ENCODE data around the gene IPO5. TPM values are rescaled to one million over a fixed set of nuclear protein-coding genes. Genes with fewer than 3 reads are reported as not detected.
A peak's percentile ranks its signal among the peaks of the same experiment; 100 is the strongest.

Gene IPO5
- total RNA-seq, 1 donor from 2014 or later, result 105 TPM

- H3K4me3 ChIP-seq (ENCODE audit: low read depth, low read length), result no peak overlapping the region
- no peak for DNase-seq (ENCODE audit: low read depth)
- TF ChIP-seq CTCF (conservative IDR thresholded peaks at IDR 0.05; ENCODE audit: low read depth, low read length), result no peak
Observed at GRCh38 chr13:97967948-97968347, 14.5 kb downstream of the IPO5 start.

GRCh38 chr13:97971519-97971918, 18.0 kb downstream of the IPO5 start:
- no peak for DNase-seq (ENCODE audit: low read depth)
- no peak for TF ChIP-seq CTCF (conservative IDR thresholded peaks at IDR 0.05; ENCODE audit: low read depth, low read length)

GRCh38 chr13:97974773-97975172, 21.3 kb downstream of the IPO5 start:
- DNase-seq (ENCODE audit: low read depth), result no peak
- H3K4me3 ChIP-seq (ENCODE audit: low read depth, low read length), result no peak overlapping the region
- no peak for TF ChIP-seq CTCF (conservative IDR thresholded peaks at IDR 0.05; ENCODE audit: low read depth, low read length)

More at GRCh38 chr13:97971519-97971918, 18.0 kb downstream of the IPO5 start:
- no peak overlapping the region for H3K4me3 ChIP-seq (ENCODE audit: low read depth, low read length)

GRCh38 chr13:97975280-97975847, 21.9 kb downstream of the IPO5 start:
- no peak for DNase-seq (ENCODE audit: low read depth)
- no peak for TF ChIP-seq CTCF (conservative IDR thresholded peaks at IDR 0.05; ENCODE audit: low read depth, low read length)

GRCh38 chr13:97975848-97976609, 22.6 kb downstream of the IPO5 start:
- no peak for TF ChIP-seq CTCF (conservative IDR thresholded peaks at IDR 0.05; ENCODE audit: low read depth, low read length)
- DNase-seq (ENCODE audit: low read depth), result no peak
- peak overlapping the region; percentile 92 for H3K4me3 ChIP-seq (ENCODE audit: low read depth, low read length)

More at GRCh38 chr13:97975280-97975847, 21.9 kb downstream of the IPO5 start:
- H3K4me3 ChIP-seq (ENCODE audit: low read depth, low read length), result peak overlapping the region; percentile 88

- no peak for DNase-seq (ENCODE audit: low read depth)
- peak overlapping the region; percentile 92 for H3K4me3 ChIP-seq (ENCODE audit: low read depth, low read length)
- TF ChIP-seq CTCF (conservative IDR thresholded peaks at IDR 0.05; ENCODE audit: low read depth, low read length), result no peak
Observed at GRCh38 chr13:97976610-97977521, 23.4 kb downstream of the IPO5 start.
